GM18511 (cell line): Measurements from ENCODE around the gene ADAMTS12.
A peak's percentile ranks its signal among the peaks of the same experiment; 100 is the strongest.
"Not testable (repeated sequence)": the region's sequence is repeated elsewhere in the genome, so short reads cannot be mapped to it uniquely, and the experiment has no call there.

ENCODE experiments used
- ATAC-seq: cut with Tn5 transposase; IDR thresholded peaks from one replicate; pipeline ENCODE4 v1.9.1; 2021; ENCODE audit warnings: mild to moderate bottlenecking, moderate library complexity; ENCODE audit not compliant: unreplicated experiment

ADAMTS12 gene

GRCh38 chr5:33914844-33915243 is 23.1 kb upstream of the ADAMTS12 start:
- not testable (repeated sequence) for ATAC-seq

DNA sequence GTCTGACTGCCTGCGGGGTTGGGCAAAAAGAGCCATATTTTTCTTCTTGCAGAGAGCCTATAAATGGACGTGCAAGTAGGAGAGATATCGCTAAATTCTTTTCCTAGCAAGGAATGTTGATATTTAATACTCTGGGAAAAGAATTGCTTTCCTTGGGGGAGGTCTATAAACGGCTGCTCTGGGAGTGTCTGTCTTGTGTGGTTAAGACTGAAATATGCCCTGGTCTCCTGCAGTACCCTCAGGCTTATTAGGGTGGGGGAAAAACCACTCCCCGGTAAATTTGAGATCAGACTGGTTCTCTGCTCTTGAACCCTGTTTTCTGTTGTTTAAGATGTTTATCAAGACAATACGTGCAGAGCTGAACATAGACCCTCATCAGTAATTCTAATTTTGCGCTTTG is 14.5 kb upstream of the ADAMTS12 start:
- not testable (repeated sequence) for ATAC-seq

DNA sequence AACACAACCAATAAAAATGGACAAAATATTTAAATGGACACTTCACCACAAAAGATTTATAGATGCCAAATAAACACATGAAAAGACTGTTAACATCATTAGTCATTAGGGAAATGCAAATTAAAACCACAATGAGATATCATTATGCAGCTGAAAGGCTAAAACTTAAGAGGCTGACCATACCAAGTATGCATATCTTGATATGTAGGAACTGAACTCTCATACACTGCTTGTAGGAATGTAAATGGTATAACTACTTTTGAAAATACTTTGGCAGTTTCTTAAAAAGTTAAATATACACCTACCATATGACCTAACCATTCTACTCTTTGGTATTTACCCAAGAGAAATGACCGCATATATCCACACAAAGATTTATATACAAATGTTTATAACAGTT is 13.6 kb upstream of the ADAMTS12 start:
- ATAC-seq: no peak

DNA sequence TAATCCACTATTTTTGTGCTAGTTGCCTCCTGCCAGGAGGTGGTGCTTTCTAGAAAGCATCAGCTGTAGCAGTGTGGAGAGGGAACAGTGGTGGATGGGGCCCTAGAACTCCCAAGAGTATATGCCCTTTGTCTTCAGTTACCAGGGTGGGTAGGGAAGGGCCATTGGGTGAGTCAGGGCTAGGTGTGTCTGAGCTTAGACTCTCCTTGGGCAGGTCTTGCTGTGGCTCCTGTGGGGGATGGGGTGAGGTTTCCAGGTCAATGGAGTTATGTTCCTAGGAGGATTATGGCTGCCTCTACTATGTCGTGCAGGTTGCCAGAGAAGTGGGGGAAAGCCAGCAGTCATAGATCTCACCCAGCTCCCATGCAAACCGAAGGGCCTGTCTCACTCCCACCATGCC is 11.3 kb upstream of the ADAMTS12 start:
- no peak for ATAC-seq

DNA sequence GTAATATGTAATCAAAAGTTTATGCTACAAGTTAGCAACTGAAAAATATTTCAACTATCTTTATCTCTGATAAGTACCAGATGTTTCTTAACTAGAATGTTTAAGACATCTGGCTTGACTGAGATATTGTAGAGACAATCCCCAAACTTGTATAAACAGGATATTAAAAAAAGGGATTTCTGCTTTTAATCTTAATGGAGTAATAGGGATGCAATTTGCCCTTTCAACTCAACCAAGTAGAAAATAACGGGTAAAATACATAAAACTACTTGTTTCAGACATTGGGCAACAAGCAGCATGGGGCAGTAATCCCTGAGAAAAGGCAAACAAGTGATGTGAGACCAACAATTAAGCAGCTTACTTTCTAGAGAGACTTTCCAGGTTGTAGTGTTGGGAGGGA is 9.4 kb upstream of the ADAMTS12 start:
- ATAC-seq: no peak

GRCh38 chr5:33894566-33894965 is 2.8 kb upstream of the ADAMTS12 start:
- no peak for ATAC-seq

GRCh38 chr5:33892620-33893137 is 889 bp upstream of the ADAMTS12 start:
- no peak for ATAC-seq

DNA sequence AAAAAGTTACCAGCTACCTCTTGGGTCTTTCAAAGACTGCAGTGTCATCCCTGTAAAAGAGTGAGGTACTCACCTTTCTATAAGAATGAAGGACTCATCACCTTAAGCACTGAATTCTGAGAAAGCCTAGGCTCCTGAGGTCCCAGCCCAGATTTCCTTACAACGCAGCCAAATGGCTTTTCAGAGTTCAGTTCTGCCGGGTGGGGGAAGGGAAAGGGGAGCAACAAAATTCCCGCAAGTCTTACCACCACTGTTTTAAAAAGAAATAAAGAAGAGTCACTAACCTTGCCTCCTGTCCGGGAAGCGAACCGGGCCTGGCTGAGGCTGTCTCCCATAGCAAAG is 373 bp downstream of the ADAMTS12 start:
- ATAC-seq: peak; percentile 23

GRCh38 chr5:33890131-33891032 is 1.4 kb downstream of the ADAMTS12 start:
- peak; percentile 48 for ATAC-seq

DNA sequence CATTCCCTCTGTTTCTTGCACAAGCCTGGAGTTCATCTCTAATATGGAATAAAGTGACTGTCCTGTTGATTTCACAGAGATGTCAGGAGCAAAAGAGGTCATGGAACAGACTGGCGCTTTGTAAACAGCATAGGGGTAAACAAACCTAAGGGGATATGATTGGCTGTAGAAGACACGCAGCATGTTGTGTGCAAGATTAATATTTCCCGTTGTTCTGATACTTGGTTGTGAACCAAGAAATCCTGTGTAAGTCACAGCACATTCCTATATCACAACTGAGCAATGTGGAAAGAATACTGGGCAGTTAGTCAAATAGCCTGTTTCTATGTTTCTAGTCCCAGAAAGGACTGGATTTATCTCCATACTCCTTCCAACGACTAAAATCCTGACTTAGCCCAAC is 3.2 kb downstream of the ADAMTS12 start:
- ATAC-seq: no peak

DNA sequence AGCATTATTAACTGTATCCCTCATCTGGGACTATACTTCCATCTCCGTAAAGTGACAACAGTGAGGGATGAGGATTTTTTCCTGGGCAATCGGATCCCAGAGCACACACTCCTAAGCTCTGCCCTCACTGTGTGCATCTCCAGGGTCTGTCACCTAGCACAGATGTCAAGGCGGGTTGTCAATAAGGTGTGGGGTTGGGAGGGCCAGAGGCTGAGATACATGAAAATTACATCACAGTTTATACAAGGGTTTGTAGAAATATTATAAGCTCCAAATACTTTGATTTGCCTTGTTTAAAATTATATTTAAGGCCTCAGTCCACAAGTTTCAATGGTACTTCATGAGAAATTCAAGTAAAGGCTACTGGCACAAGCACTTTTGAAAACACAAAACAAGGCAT is 4.5 kb downstream of the ADAMTS12 start:
- no peak for ATAC-seq

DNA sequence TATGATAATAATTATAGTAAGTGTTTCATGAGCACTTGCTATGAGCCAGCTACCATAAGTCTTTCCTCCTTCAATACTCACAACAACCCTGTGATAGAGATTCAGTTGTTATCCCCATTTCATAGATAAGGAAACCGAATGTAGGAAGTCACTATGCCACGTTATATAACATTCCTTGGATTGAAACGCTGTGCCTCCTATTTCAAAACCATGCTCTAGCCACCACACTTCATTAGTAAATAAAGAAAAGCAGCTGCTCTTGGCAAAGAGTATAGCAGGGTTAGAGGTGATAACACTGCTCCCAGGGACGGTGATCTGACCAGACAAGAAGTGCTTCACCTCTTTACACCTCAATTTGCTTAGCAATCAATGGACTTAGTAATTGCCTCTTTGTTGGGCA is 5.5 kb downstream of the ADAMTS12 start:
- ATAC-seq: no peak

DNA sequence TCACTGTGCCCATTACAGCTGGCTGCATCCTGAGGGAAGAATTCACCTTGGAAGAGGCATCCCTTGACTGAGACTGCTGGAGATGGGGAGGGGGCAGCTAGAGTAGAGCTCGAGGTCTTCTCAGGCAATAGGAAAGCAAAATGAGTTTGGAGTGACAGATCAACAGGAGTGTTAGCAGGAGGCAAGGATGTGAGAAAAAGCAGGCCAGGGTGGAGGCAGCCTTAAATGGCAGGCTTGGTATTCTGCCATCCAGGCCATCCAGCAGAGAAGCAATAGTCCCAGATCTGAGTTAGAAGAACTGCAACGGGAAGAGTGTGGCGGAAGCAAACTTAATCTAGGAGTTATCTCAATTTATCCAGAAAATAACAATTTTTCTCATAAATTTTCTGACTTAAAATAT is 6.1 kb downstream of the ADAMTS12 start:
- ATAC-seq: no peak

GRCh38 chr5:33883482-33883881 is 8.3 kb downstream of the ADAMTS12 start:
- no peak for ATAC-seq

GRCh38 chr5:33880319-33880718 is 11.5 kb downstream of the ADAMTS12 start:
- no peak for ATAC-seq

GRCh38 chr5:33877449-33877848 is 14.3 kb downstream of the ADAMTS12 start:
- ATAC-seq: no peak

DNA sequence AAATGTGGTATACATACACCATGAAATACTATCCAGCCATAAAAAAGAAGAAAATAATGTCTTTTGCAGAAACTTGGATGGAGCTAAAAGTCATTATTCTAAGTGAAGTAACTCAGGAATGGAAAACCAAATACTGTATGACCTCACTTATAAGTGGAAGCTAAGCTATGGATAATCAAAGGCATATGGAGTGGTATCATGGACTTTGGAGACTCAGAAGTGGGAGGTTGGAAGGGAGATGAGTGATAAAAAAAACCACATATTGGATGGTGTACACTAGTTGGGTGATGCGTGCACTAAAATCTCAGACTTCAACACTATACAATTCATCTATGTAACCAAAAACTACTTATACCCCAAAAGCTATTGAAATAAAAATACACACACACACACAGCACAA is 24.5 kb downstream of the ADAMTS12 start:
- ATAC-seq: no peak

DNA sequence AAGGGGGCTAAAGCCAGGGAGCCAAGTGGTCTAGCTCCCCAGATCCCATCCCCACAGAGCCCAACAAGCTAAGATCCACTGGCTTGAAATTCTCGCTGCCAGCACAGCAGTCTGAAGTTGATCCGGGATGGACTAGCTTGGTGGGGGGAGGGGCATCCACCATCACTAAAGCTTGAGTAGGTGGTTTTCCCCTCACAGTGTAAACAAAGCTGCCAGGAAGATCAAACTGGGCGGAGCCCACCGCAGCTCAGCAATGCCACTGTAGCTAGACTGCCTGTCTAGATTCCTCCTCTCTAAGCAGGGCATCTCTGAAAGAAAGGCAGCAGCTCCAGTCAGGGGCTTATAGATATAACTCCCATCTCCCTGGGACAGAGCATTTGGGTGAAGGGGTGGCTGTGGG is 32.6 kb downstream of the ADAMTS12 start:
- not testable (repeated sequence) for ATAC-seq

DNA sequence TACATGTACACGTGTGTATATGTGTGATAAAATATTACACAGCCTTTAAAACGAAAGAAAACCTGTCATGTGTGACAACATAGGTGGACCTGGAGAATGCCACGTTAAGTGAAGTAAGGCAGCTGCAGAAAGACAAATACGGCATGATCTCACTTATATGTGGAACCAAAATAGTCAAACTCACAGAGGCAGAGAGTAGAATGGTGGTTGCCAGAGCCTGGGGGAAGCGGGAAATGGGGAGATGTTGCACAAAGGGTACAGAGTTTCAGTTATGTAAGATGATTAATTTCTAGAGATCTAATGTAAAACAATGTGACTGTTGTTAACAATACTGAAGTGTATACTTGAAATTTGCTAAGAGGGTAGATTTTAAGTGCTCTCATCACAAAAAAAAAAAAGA is 34.8 kb downstream of the ADAMTS12 start:
- peak; percentile 73 for ATAC-seq

DNA sequence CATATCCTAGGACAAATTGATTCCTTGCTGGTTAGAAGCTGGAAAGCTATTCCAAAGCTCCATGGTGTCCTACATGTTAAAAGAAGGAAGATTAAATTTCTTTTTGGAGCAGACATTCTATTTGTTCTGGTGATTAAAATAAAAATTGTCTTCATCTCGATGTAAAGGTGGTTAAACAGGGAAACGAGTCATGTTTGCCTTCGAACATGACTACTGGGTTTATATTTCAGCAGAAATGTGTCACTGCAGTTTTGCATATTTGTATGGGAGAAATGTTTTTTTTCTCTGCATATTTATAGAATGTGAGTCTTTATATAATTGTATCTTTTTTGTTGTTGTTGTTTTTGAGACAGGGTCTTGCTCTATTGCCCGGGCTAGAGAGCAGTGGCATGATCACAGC is 36.4 kb downstream of the ADAMTS12 start:
- no peak for ATAC-seq

DNA sequence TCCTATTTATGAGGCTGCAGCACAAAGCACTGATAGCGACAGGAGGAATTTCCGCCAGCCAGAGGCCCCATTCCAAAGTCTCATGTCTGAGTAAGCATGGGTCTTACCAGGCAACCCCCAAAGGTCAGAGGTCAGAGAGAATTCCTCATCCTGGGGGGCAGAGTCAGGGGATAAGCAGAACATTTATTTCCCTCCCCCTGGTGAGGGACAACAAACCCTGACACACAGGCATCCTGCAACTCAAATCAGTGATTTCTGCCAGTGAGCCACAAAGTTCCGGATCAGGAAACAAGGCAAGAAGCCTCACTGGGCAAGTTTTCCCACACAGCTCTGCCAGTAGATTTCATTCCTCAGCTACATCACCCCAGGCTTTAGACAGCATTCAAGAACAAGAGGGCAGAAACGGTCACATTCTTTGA is 37.0 kb downstream of the ADAMTS12 start:
- no peak for ATAC-seq

- ATAC-seq: no peak
These were observed 39.0 kb downstream of the ADAMTS12 start for GRCh38 chr5:33852837-33853236.

- no peak for ATAC-seq
These were observed 39.5 kb downstream of the ADAMTS12 start for GRCh38 chr5:33852319-33852718.
